Stimulated activated CD4-positive, alpha-beta T cell treated with anti-CD3 and anti-CD28 coated beads, TNF-alpha, amount 100 ng/mL, for 4 hours (primary cell): Measurements from ENCODE around the gene CCM2.
"Not testable (repeated sequence)": the region's sequence is repeated elsewhere in the genome, so short reads cannot be mapped to it uniquely, and the experiment has no call there.

Experiments
- DNase-seq, 3 experiments: peaks; one replicate each; pipeline ENCODE4 v3.0.0-alpha.2; 2020; ENCODE audit warnings: low read depth in 3 of 3

CCM2 gene

GRCh38 chr7:44999245-45000092, 532 bp upstream of the CCM2 start:
- DNase-seq = peak; percentile 97 to 98 (median 98)

DNA sequence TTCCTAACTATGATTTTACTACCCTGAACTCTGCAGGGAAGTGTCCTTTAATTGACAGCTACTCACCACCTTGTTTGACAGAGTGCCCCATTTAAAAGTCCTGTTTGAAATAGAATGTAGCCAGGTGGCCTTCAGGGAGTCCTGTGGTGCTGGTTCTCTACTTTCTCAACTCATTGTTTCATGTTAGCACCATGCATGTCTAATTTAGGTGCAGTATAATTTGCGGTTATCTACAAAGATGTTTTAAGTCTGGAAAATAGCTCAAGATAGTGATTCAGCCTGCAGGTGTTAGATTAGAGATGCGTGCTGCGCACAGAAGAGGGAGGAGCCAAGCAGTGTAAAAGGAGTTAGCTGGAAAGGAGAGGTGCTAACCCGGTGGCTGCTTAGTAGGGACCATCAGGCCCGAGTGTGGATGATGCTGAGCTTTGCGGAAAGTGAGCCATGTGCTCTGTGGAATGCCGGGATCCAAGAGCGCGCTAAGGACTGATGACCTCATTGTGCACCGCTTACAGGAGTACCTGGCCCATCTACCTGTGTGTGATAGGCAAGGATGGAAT, 1.2 kb downstream of the CCM2 start:
- peak in 1 of 3 experiments; percentile 43 for DNase-seq

DNA sequence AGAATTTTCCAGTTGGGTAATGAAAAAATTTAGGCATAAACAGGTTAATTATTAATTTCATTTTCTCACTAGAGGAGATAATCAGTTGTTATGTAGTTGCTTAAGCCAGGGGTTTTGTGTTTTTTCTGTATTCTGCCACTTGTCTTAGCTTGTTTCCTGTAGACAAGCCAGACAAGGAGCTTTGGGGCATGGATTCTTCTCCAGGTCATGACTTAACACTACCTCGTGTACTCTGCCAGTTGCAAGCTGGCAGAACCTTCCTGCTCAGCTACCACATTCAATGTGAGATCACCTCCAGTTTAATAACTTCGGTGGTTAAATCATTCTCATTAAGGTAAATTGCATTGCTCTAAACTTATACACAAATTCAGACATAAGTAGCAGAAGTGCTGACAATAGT, 1.8 kb downstream of the CCM2 start:
- no peak for DNase-seq

DNA sequence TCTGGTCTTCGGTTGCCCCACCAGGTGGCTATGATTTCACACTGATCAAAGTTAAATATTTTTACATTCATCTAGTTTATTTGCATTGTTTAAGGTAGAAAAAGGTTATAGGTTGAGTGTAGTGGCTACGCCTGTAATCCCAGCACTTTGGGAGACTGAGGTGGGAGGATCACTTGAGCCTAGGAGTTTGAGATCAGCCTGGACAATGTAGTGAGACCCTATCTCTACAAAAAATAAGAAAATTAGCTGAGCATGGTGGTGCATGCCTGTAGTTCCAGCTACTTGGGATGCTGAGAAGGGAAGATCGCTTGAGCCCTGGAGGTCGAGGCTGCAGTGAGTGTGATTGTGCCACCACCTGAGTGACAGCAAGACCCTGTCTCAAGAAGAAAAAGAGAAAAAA, 3.8 kb downstream of the CCM2 start:
- no peak for DNase-seq

DNA sequence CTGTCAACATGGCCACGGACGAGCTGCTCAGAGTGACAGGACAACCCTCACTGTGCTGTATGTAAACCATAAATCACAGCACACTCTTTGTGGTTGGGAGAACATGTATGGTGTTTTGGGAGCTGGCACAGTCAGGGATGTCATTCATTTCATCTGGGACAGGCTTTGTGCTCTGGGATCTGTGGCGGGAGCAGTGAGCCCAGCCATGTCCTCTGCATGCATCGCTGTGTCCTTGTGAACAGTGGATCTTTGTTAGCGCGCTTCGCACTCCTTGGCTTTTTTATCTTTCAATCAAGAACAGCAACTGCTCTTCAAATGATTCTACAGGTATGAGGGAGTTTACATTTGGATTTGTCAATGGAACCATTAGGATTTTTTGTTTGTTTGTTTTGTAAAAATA, 7.1 kb downstream of the CCM2 start:
- DNase-seq = no peak

- no peak for DNase-seq
Observed at GRCh38 chr7:45007571-45008328, 7.7 kb downstream of the CCM2 start.

DNA sequence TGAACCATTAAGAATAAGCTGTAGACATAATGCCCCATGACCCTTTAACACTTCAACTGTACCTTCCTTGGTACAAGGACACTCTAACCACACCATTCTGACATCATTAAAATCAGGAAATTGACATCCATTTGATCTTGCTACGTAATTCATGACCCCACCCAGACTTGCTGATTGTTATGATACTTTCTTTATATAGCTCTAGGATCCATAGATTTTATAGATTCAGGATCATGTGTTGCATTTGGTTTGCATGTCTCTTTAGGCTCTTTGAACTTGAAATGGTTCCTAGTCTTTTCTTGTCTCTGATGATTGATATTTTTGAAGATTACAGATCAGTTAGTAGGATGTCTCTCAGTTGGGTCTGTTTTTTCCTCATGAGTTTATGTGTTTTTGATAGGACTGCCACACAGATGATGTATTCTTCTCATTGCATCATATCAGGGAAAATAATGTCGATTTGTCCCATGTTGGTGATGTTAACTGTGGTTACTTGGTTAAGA, 13.5 kb downstream of the CCM2 start:
- DNase-seq = no peak

- no peak for DNase-seq
Observed at GRCh38 chr7:45015313-45015712, 15.3 kb downstream of the CCM2 start.

DNA sequence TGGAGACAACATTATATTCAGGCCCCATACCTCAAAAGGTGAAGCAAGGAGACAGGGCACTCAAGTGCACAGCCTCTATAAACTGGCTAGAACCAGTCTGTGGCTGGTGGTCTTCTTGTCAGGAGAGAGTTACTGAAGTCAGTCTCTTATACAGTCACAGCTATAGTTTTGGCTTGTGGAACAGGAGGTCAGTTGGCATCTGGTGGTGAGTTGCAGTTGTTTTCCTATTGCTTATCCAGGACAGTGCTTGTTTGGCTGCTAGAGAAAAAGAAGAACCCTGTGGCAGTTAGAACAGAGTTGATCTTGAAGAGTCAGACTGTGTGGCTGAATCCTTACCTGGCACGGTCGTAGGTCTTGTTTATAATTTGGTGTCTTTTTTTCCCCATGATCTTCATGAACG, 17.3 kb downstream of the CCM2 start:
- DNase-seq = no peak

GRCh38 chr7:45020915-45021314, 20.9 kb downstream of the CCM2 start:
- no peak for DNase-seq

DNA sequence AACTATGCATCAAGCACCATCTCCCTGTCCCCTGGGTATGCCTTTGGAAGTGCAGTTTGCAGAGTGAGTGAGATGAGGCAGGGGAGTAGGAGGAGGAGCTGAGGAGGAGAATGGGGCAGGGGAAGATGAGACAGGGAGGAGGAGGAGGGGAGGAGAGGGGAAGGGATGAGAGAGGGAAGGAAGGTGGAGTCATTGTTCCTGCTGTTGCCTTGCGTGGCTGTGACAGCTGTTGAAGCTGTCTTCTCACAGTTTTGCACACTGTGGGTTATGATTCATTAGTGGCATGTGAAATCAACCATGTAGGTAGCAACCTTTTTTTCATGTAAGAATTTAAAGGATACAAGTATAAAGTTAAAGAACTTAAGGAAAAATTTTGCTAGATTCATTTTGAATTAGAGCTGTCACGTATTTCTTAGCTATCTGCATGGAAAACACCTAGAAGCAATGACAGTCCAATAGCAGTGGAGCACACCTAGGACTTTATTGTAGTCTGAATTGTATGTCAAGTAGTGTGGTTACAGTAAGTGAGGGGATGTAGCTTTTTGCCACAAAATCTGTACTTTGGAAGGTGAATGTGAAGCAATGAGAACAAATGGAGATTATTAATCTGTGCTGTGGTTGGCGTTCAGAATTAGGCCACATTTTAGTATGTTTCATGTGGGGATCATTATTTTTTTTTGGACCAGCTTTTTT, 21.7 kb downstream of the CCM2 start:
- no peak for DNase-seq

DNA sequence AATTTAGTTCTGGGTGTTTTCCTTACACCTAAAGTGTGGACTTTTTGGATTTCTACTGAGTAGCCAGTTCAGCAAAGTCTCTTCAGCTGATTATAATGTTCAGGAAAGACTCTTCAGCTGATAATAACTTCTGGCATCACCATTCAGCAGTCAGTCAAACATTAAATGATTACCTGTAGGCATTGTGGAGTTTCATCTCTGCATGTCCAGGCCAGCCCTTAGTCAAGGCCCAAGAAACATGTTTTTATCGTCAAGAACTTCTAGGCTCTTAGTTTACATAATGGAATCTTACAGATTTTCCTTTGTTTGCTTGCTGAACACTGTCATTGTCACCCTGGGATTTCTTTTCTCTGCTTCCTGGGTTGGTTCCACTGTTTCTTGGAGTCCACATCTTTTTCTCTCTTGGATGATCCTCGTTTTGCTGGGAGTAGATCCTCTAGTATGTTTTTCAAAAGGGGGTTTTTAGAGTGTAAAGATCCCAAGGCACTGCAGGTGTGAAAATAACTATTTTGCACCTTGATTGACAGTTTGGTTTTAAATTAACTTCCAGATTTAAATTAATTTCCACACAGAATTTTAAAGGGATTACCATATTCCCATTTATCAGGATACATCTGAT, 24.2 kb downstream of the CCM2 start:
- DNase-seq = no peak

GRCh38 chr7:45025473-45025872, 25.5 kb downstream of the CCM2 start:
- DNase-seq = not testable (repeated sequence)

DNA sequence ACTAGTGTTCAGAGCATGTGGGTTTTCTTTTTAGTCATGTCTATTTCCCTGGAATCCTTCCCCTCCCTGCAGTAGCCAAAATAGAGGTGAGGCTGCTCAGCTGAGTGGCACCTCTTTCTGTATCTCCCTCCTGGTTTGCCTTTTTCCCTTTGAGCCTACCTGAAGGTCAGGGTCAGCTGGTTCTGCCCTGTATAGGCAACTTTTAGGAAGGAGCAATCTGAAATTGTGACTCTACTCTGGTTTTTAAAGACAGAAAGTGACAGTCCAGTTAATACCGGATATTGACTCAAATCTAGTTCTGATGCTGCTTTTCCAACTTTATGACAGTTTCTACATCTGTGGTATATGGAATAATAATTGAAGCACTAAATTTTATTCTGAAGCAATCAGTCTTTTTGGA, 26.0 kb downstream of the CCM2 start:
- no peak for DNase-seq

DNA sequence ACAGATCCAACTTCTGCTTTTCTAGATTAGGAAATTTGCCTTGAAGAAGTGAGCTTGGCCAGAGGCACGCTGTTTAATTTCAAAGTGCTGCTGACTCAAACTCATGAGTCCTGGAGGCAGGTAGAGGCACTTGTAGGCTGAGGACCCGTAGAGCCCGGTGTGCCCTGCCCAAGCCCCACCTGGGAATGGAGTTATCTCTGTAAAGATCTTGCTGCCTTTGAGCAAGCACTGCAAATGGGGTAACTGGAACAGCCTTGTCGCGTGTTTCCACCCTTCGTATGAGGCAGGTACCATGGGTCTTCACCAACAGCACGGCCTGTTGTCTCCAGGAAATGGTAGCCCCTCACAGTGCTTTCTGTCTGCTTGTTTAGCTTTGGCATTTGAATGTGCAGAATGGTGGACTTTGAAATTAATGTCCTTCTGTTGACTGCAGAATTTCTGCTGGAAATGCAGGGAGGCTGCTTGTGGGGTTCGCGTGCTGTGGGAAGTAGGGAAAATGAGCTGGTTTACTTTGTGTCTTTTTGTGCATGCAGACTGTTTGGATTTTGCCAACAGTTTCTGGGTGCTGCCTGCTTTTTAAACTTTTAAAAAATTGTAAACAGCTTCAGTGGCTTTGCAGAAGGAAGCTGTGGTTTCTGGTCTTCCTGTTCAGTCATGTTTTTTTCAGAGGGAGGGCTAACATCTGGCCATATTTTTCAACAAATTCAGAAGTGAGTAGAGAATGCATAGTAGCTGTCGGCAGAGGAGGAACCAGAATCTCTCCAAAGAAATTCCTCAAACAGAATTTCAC, 27.2 kb downstream of the CCM2 start:
- no peak for DNase-seq

GRCh38 chr7:45027774-45028114, 27.7 kb downstream of the CCM2 start:
- DNase-seq = no peak

DNA sequence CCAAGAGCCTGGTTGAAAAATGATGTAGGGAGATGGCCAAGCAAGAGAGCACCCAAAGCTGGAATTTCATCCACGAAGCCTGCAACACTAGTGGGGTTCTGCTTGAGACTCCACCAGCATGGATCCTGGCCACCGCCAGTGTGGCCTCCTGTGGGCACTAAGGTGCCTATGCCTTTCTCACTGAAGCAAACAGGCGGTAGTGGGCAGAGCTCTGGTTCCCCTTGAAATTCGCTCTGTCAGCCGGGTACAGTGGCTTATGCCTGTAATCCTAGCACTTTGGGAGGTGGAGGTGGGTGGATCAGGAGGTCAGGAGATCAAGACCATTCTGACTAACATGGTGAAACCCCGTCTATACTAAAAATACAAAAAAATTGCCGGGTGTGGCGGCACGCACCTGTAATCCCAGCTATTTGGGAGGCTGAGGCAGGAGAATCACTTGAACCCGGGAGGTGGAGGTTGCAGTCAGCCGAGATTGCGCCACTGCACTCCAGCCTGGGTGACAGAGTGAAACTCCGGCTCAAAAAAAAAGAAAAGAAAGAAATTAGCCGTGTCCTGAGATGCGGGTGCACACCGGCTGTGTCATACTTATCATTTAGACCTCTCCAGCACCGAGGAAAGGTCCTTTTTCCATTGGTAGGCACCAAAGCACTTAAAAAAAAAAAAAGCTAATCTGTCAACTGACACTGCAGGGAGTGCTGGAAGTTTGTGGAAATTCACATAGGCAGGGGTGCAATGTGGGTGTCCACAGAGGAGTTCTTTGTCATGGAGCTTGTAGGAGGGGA, 28.3 kb downstream of the CCM2 start:
- DNase-seq = no peak

DNA sequence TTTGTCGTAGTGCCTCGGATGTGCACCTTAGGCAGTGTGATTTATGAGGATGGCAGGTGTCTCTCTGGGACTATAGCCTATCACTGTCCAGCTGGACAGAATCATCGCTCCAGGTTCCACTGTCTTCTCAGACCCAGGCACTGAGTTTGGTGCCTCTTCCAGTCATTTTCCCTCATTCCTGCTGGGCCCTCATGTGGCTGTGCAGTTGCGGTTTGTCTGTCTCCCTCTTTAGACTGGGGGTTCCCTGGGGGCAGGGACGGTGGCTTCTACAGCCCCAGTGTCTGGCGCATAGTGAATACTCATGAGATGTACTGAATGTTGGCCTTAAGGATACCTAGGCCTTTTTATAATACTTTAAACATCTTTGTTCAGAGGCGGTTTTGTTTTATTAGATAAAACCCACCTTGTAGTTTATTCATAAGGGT, 28.9 kb downstream of the CCM2 start:
- DNase-seq = no peak

- DNase-seq = no peak
Observed at GRCh38 chr7:45031829-45032228, 31.8 kb downstream of the CCM2 start.

- DNase-seq = no peak
Observed at GRCh38 chr7:45032421-45032820, 32.4 kb downstream of the CCM2 start.
